ENCODE results near the gene EPB41L3.
A peak's percentile ranks its signal among the peaks of the same experiment; 100 is the strongest.

Gene EPB41L3

DNA sequence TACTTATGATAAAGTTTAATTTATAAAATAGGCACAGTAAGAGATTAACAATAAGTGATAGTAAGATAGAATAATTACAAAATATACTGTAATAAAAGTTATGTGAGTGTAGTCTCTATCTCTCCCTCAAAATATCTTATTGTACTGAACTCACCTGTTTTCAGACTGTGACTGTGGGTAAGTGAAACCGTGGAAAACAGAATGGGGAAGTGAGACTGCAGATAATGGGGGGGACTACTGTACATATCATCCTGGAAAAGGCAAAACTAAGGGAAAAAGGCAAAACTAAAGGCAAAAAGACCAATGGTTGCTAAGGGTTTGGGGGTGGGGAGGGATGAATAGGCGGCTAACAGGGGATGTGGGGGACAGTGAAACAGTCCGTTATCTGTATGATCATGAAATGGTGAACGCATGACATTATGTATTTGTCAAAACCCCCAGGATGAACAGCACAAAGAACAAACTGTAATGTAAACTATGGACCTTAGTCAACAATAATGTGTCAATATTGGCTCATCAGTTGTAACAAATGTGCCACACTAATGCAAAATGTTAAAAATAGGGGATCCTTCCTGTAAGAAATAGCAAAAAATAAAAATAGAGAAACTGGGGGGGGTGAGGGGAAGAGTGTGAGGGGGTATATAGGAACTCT, 93.8 kb downstream of the EPB41L3 start:
- DNase-seq = no peak

DNA sequence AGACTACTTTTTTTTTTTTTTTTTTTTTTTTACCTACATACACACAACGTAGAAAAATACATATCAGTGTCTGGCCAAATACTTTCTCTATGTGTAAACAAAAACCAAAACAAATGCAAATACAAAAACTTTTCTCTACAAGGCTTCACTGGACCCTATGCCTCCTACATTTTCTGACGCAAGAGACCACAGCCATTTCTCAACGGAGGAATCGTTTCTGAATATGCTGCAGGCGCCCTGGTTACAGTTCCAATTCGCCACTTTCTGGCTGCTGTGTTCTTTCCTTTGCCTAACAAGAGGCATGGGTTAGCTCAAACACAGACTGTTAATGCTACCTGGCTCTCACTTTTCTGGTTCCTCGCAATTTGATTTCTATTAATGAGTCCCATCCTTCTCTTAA, 96.4 kb downstream of the EPB41L3 start:
- DNase-seq = peak; percentile 65 to 83

DNA sequence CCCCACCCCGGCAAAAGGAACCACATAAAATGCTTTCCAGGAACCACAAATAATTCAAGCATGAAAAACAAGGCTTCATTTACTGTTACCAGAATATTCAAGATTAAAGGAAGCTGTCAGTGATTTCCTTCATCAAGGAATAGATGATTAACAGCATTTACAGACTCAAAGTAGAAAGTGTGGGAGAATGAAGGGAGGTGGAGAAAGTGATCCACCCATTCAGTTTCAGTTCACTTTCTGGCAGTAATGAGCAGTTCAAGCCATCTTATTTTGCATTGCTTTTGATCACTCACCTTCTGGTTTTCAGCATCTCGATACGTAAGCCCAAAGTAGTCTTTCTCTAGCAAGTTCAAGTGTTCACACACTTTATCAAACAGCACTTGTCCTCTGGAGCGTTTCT, 99.0 kb downstream of the EPB41L3 start:
- no peak for DNase-seq

GRCh38 chr18:5444269-5444668, 99.5 kb downstream of the EPB41L3 start:
- DNase-seq = no peak

GRCh38 chr18:5439986-5440696, 103.7 kb downstream of the EPB41L3 start:
- DNase-seq = peak; percentile 80 to 81

- no peak for DNase-seq
Observed at GRCh38 chr18:5434425-5434824, 109.4 kb downstream of the EPB41L3 start.

- DNase-seq = no peak
Observed at GRCh38 chr18:5431836-5432575, 111.8 kb downstream of the EPB41L3 start.

DNA sequence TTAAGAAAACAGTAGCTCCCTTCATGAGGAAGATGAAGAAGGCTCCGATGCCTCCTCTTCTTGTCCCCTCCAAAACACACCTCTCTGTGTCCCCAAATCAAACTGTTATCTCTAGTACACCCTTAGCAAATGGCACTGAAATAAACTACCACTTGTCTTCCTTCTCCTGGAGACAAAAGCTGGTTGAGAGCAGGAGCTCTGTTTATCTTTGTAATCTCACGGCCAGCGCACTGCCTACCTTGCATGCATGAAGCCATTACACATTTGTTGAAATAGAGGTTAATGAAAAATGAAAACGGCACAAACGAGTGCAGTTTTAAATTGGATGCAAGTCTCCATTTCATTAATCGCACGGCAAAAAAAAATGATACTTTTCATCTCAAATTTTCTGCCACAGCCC, 113.7 kb downstream of the EPB41L3 start:
- DNase-seq = no peak

DNA sequence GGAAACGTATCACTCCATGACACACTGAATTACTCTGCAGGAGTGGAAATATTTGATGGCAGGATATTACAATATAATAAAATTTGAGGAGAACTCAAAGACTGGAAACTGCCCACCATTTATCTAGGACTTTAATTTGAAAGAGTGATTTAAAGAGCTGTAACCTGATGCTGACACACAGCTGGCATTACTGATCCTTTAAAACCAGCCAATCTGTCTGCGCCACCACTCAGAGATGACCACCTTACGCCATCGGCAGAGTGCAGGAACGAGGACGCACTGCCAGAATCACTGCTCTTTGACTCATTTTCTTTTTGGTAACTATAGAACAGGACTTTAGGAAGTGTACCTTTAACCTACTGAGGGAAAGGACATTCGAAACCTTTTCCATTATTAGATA, 114.1 kb downstream of the EPB41L3 start:
- DNase-seq = no peak

GRCh38 chr18:5425721-5426120, 118.1 kb downstream of the EPB41L3 start:
- no peak for DNase-seq

GRCh38 chr18:5424903-5425664, 118.7 kb downstream of the EPB41L3 start:
- peak; percentile 32 to 60 for DNase-seq

DNA sequence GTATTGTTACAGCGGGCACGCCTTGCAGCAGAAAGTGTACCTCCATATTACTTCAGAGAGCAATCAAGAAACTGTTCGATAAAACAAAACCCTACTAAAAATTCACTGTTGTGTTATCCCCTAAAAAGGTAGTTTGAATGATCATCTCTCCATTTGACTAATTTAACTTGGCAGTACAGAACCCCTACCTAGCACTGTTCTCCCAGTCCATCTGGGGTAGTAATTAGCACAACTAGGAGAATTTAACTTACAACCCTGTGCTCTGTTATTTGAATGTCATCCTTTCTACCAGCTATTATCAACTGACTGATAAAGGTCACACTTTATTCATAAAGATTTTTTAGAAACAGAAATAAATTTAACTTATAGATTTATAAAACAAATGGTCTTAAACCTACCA, 121.2 kb downstream of the EPB41L3 start:
- DNase-seq = no peak

DNA sequence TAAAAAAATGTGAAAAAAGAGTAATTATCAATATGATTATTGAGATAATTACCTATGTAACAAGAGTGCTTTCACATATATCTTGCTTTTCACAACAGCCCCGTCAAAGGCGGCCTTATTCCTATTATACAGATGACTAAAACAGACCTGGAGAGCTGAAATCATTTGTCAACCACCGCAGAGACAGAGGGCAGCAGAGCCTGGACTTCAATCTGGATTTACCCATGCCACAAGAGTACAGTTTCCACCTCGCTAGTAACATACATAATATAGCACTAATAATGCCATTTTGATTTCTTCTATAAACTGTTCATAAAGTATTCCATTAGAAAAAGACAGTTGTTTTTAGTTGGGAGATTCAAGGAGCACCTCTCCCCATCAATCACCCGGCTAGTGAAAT, 121.8 kb downstream of the EPB41L3 start:
- no peak for DNase-seq

DNA sequence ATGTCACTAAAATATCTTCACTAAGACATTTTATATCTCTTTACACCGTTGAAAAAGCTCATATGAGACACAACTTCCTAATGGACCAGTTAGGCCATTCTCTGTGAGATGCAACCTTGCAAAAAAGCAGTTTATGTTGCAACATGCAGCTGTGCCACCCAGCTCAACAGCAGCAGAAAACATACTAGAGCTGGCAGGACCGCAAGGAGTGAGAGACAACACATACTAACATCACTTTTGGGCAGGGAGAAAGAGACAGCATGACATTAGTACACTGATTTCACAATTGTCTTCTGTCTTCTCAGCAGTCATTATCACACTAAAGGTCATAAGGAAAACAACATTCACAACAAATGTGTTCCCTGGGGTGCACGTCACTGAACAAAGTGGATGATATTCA, 122.9 kb downstream of the EPB41L3 start:
- no peak for DNase-seq

DNA sequence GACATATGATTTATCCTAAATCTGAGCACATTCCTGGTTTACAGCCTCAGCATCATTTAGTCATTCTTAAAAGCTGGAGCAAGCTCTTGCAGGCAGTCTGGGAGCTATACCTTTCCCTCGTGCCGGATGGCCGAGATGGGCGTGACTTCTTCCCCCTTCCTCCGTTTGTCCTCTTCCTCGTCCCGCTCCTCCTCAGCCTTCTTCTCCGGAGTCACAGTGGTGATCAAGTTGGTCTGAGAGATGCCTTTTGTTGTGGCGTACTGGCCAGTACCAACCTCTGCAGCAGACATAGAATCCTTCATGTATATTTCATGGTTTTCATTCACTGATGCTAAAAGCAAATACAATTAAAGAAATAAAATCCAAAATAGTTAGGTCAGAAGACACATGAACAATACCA, 124.2 kb downstream of the EPB41L3 start:
- no peak for DNase-seq

DNA sequence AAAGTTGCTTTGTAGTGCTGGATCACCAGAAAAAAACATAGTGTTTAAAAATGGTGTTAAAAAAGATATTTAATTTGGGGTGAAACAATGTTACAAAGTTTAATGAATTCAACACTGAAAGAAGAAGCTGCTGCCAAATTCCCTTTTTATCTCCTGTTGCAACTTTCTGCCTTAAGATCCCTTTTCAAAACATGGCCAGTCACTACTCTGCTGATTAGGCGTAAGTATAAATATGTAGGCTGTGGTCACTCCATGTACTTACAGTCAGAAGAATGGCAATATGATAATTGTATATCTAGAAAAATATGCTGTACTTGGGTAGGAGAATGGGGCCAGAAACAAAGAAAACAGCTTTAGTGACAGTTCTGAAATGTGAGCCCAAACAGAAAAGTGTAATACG, 124.8 kb downstream of the EPB41L3 start:
- peak; percentile 56 to 64 for DNase-seq

DNA sequence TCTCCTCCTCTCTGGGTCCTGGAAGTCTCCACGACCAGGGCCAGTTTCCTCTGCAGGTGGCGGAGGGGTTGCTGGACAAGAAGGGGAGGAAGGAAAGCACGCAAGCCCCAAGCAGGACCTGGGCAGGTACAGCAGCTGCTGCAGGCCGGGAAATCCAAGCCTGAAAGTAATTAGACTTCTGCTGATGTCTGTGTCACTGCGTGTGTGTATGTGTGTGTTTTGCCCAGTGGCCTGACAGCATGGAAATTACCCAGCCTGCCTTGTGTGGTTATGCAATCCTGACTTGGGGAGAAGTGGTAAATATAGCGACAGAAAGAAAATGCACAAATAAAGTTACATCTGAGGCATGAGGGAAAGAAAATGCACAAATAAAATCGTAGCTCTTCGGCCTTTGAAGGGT, 126.5 kb downstream of the EPB41L3 start:
- peak; percentile 62 to 78 for DNase-seq

DNA sequence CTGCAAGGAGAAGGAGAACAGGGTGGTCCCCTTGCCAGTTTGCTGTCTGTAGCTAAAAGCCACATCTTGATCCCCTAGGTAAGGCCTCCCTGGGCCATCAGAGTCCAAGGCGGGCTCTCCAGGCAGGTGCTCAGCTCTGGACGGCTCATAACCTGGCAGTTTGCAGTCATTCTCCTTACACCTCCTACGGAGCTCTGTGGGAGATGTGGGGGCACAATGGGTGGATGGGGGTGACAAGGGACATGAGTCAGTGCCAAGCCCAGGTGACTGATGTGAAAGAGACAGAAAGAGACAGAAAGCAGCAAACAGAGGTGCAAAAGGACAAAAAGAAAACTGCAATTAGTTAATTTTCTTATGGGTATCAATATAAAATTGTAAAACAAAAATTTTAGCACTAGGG, 127.7 kb downstream of the EPB41L3 start:
- DNase-seq = no peak

DNA sequence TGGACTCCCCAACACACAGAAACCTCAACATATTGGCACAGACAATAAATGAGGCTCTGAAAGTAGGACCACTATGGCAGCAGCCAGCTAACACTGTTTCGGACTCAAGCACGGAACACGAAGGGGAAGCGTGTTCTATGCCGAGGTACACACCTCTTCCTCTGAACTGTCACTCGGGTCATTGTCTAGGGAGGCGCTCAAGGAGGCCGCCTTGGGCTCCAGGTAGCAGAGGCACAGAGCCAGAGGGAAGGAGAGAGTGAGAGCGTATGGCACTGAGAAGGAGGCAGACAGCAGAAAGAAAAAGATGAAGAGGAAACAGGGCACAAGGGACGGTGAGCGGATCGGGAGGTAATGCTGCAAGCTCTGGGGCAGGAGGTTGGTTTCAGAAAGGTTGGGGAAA, 128.1 kb downstream of the EPB41L3 start:
- DNase-seq = no peak

- DNase-seq = no peak
Observed at GRCh38 chr18:5415031-5415430, 128.8 kb downstream of the EPB41L3 start.

GRCh38 chr18:5414546-5414945, 129.3 kb downstream of the EPB41L3 start:
- no peak for DNase-seq

GRCh38 chr18:5413447-5413846, 130.3 kb downstream of the EPB41L3 start:
- DNase-seq = no peak

- DNase-seq = no peak
Observed at GRCh38 chr18:5410582-5410981, 133.2 kb downstream of the EPB41L3 start.
